ENCODE results near the gene TBX22. TPM values are rescaled to one million over a fixed set of nuclear protein-coding genes. Genes with fewer than 3 reads are reported as not detected.

The TBX22 gene
- not detected in 2 replicates for total RNA-seq

DNA sequence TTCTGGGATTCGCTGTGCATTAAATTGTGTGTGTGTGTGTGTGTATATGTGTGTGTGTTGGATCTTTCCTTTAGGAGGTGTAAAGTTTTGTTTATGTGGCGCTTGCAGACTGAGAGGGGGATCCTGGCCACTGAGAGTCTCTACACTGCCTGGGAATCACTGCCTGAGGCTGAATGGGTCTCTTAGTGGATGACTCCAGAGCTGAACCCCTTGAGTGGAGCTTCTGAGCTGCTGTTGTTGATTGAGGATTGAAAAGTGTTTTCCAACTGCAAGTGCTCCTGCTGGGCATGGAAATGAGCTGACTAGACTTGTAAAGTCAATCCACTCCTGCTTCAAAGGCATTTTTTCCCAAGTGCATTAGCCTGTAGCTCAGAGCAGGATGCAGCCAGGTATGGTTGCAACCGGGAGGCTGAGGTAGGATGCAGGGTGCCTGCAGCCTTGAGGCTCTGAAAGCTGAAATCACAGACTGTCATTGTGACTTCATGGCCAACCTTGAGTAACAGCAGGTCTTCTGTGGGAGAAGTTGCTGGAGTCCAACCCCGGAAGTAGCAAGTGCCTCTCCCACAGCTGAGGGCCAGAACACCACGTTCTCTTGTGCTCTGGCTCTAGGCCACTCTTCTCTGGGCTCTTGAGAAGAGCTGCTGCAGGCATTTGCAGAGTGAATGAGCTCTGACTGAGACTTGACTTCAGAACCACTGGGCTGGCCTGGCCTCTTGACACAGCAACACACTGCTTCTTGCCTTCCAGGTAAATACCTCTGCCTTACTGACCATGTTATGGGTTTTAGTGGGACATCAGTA, at the start of gene TBX22:
Gene TBX22 (plus strand): TSS at position 613 of the 800 bp plus-strand sequence. CDS start 7,517 bp downstream, outside the sequence.
- no peak for ATAC-seq (ENCODE audit: low read depth)
- DNase-seq, result no peak
- CTCF ChIA-PET, result no interaction called here
- Mint-ChIP-seq H3K4me3 (no peak within 1 kb of the TSS), H3K9me3 (no peaks in the 10 kb centered on the region), H3K4me1 (no peaks in the 10 kb centered on the region), H3K27me3 (no peaks in the 10 kb centered on the region), H3K36me3 (ENCODE audit: low read depth) (no peaks in the 10 kb centered on the region), H3K27ac (no peak within 1 kb of the TSS)
- POLR2A ChIA-PET, result no interaction called here
- TF ChIP-seq, protein P1, sequence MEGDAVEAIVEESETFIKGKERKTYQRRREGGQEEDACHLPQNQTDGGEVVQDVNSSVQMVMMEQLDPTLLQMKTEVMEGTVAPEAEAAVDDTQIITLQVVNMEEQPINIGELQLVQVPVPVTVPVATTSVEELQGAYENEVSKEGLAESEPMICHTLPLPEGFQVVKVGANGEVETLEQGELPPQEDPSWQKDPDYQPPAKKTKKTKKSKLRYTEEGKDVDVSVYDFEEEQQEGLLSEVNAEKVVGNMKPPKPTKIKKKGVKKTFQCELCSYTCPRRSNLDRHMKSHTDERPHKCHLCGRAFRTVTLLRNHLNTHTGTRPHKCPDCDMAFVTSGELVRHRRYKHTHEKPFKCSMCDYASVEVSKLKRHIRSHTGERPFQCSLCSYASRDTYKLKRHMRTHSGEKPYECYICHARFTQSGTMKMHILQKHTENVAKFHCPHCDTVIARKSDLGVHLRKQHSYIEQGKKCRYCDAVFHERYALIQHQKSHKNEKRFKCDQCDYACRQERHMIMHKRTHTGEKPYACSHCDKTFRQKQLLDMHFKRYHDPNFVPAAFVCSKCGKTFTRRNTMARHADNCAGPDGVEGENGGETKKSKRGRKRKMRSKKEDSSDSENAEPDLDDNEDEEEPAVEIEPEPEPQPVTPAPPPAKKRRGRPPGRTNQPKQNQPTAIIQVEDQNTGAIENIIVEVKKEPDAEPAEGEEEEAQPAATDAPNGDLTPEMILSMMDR (IDR thresholded peaks at IDR 0.05), result no peak
- intact Hi-C loops (cut with micrococcal nuclease), result no loop called here

- ATAC-seq (ENCODE audit: low read depth), result no peak
- H3K9me3 Mint-ChIP-seq, result no peaks in the 10 kb centered on the region
- H3K4me1 Mint-ChIP-seq, result no peaks in the 10 kb centered on the region
- TF ChIP-seq, protein P1 (IDR thresholded peaks at IDR 0.05), result no peak
- no peaks in the 10 kb centered on the region for H3K27me3 Mint-ChIP-seq
- H3K4me3 Mint-ChIP-seq, result no peak overlapping the region
- DNase-seq, result no peak
- ChIA-PET POLR2A (no interaction called here), CTCF (no interaction called here)
- H3K27ac Mint-ChIP-seq, result no peak overlapping the region
- intact Hi-C loops (cut with micrococcal nuclease), result no loop called here
- H3K36me3 Mint-ChIP-seq (ENCODE audit: low read depth), result no peaks in the 10 kb centered on the region
Observed at GRCh38 chrX:79975605-79976004, 38.9 kb upstream of the TBX22 start.

GRCh38 chrX:80004458-80004857, 10.1 kb upstream of the TBX22 start:
- no peak for DNase-seq
- TF ChIP-seq, protein P1 (IDR thresholded peaks at IDR 0.05), result no peak
- H3K4me3 Mint-ChIP-seq, result no peak overlapping the region
- H3K27me3 Mint-ChIP-seq, result no peaks in the 10 kb centered on the region
- ChIA-PET POLR2A (no interaction called here), CTCF (no interaction called here)
- ATAC-seq (ENCODE audit: low read depth), result no peak
- H3K27ac Mint-ChIP-seq, result no peak overlapping the region
- H3K4me1 Mint-ChIP-seq, result no peaks in the 10 kb centered on the region
- intact Hi-C loops (cut with micrococcal nuclease), result no loop called here
- H3K36me3 Mint-ChIP-seq (ENCODE audit: low read depth), result no peaks in the 10 kb centered on the region
- H3K9me3 Mint-ChIP-seq, result no peaks in the 10 kb centered on the region

DNA sequence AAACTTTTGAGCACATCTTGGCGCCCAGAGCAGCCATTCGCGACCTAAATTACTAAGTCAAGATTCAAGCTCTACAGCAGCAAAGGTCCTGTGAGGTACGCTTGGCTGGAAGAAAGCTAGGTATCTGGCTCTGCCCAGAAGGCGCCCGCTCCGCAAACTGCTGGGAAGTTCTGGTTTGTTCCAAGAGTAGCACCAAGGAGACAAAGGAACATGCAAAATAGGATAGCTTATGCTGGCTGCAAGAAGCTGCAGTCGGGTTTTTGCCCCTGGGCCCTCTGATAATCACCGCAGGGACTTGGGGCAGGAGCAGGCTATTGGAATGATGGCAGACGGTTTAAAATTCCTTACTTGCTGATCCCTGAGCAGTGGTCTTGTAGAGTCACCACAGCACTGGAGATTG, 3.0 kb upstream of the TBX22 start:
- no peaks in the 10 kb centered on the region for H3K4me1 Mint-ChIP-seq
- no peak overlapping the region for H3K4me3 Mint-ChIP-seq
- DNase-seq (no peak), ATAC-seq (ENCODE audit: low read depth) (no peak)
- H3K27ac Mint-ChIP-seq, result no peak overlapping the region
- CTCF ChIA-PET, result no interaction called here
- intact Hi-C loops (cut with micrococcal nuclease), result no loop called here
- TF ChIP-seq, protein P1 (IDR thresholded peaks at IDR 0.05), result no peak
- POLR2A ChIA-PET, result no interaction called here
- no peaks in the 10 kb centered on the region for H3K27me3 Mint-ChIP-seq
- H3K9me3 Mint-ChIP-seq, result no peaks in the 10 kb centered on the region
- no peaks in the 10 kb centered on the region for H3K36me3 Mint-ChIP-seq (ENCODE audit: low read depth)

DNA sequence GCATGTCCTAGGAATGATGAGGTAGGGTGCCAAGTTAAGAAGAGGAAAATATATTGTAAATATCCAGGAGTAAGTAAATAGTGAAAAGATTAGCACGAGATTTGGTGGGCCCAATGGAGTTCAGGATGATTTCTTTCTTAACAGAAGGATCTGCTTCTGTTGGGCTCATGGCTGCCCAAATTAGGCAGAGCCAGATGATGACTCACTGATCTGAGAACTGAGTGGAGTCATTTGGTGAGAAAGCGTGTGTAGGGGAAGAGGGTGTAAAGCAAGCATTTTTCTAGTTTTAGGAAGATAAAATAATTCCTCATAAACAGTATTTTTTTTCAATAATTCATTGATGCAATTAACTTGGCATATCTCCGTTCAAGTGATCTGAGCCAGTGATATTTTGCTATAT, 1.6 kb downstream of the TBX22 start:
- POLR2A ChIA-PET, result no interaction called here
- H3K27me3 Mint-ChIP-seq, result no peaks in the 10 kb centered on the region
- no peaks in the 10 kb centered on the region for H3K36me3 Mint-ChIP-seq (ENCODE audit: low read depth)
- no peak overlapping the region for H3K4me3 Mint-ChIP-seq
- no peaks in the 10 kb centered on the region for H3K9me3 Mint-ChIP-seq
- no peak overlapping the region for H3K27ac Mint-ChIP-seq
- H3K4me1 Mint-ChIP-seq, result no peaks in the 10 kb centered on the region
- TF ChIP-seq, protein P1 (IDR thresholded peaks at IDR 0.05), result no peak
- intact Hi-C loops (cut with micrococcal nuclease), result no loop called here
- CTCF ChIA-PET, result no interaction called here
- ATAC-seq (ENCODE audit: low read depth) (no peak), DNase-seq (no peak)
